ENCODE measurements around the gene MPV17. TPM values are rescaled to one million over a fixed set of nuclear protein-coding genes. Genes with fewer than 3 reads are reported as not detected.

Gene MPV17
- total and polyA plus RNA-seq, 2 of the 13 experiments (the other 11 are each of a cell fraction or from before 2014, with no cell fraction given) = 48.9 to 129 TPM

- TF ChIP-seq, protein P1, sequence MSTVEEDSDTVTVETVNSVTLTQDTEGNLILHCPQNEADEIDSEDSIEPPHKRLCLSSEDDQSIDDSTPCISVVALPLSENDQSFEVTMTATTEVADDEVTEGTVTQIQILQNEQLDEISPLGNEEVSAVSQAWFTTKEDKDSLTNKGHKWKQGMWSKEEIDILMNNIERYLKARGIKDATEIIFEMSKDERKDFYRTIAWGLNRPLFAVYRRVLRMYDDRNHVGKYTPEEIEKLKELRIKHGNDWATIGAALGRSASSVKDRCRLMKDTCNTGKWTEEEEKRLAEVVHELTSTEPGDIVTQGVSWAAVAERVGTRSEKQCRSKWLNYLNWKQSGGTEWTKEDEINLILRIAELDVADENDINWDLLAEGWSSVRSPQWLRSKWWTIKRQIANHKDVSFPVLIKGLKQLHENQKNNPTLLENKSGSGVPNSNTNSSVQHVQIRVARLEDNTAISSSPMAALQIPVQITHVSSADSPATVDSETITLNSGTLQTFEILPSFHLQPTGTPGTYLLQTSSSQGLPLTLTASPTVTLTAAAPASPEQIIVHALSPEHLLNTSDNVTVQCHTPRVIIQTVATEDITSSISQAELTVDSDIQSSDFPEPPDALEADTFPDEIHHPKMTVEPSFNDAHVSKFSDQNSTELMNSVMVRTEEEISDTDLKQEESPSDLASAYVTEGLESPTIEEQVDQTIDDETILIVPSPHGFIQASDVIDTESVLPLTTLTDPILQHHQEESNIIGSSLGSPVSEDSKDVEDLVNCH (CRISPR knock-in tag; IDR thresholded peaks at IDR 0.05) = no peak
- TF ChIP-seq ZNF552 (CRISPR knock-in tag; IDR thresholded peaks at IDR 0.05; ENCODE audit: borderline replicate concordance) (no peak), WIZ (CRISPR knock-in tag; IDR thresholded peaks at IDR 0.05) (no peak), FOXK2 (IDR thresholded peaks at IDR 0.05) (no peak), ZNF772 (CRISPR knock-in tag; IDR thresholded peaks at IDR 0.05) (no peak), ZNF570 (CRISPR knock-in tag; IDR thresholded peaks at IDR 0.05; ENCODE audit: borderline replicate concordance) (no peak), RAD51 (IDR thresholded peaks at IDR 0.05; ENCODE audit: borderline replicate concordance) (no peak), ZNF329 (CRISPR knock-in tag; IDR thresholded peaks at IDR 0.05; ENCODE audit: low read depth) (no peak), ELF3 (CRISPR knock-in tag; IDR thresholded peaks at IDR 0.05) (no peak), NFRKB (IDR thresholded peaks at IDR 0.05) (no peak), MTA1 (CRISPR knock-in tag; IDR thresholded peaks at IDR 0.05; ENCODE audit: borderline replicate concordance) (0 out of 2 replicates have a peak, but pooled peaks have one; percentile 17), ZSCAN29 (CRISPR knock-in tag; conservative IDR thresholded peaks at IDR 0.05) (no peak), NFATC3 (CRISPR knock-in tag; IDR thresholded peaks at IDR 0.05) (0 out of 2 replicates have a peak, but pooled peaks have one; percentile 17), RFX5 (IDR thresholded peaks at IDR 0.05; ENCODE audit: low read depth, low read length) (no peak), MEF2D (CRISPR knock-in tag; IDR thresholded peaks at IDR 0.05) (0 out of 2 replicates have a peak, but pooled peaks have one; percentile 21), MTA3 (CRISPR knock-in tag; IDR thresholded peaks at IDR 0.05) (no peak), MIER3 (CRISPR knock-in tag; IDR thresholded peaks at IDR 0.05; ENCODE audit: borderline replicate concordance) (no peak), IRX3 (CRISPR knock-in tag; IDR thresholded peaks at IDR 0.05; ENCODE audit: borderline replicate concordance, low read depth) (no peak)
- TF ChIP-seq, protein P2, sequence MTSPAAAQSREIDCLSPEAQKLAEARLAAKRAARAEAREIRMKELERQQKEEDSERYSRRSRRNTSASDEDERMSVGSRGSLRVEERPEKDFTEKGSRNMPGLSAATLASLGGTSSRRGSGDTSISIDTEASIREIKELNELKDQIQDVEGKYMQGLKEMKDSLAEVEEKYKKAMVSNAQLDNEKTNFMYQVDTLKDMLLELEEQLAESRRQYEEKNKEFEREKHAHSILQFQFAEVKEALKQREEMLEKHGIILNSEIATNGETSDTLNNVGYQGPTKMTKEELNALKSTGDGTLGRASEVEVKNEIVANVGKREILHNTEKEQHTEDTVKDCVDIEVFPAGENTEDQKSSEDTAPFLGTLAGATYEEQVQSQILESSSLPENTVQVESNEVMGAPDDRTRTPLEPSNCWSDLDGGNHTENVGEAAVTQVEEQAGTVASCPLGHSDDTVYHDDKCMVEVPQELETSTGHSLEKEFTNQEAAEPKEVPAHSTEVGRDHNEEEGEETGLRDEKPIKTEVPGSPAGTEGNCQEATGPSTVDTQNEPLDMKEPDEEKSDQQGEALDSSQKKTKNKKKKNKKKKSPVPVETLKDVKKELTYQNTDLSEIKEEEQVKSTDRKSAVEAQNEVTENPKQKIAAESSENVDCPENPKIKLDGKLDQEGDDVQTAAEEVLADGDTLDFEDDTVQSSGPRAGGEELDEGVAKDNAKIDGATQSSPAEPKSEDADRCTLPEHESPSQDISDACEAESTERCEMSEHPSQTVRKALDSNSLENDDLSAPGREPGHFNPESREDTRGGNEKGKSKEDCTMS (CRISPR knock-in tag; conservative IDR thresholded peaks at IDR 0.05) = no peak
- TF ChIP-seq, protein P3, sequence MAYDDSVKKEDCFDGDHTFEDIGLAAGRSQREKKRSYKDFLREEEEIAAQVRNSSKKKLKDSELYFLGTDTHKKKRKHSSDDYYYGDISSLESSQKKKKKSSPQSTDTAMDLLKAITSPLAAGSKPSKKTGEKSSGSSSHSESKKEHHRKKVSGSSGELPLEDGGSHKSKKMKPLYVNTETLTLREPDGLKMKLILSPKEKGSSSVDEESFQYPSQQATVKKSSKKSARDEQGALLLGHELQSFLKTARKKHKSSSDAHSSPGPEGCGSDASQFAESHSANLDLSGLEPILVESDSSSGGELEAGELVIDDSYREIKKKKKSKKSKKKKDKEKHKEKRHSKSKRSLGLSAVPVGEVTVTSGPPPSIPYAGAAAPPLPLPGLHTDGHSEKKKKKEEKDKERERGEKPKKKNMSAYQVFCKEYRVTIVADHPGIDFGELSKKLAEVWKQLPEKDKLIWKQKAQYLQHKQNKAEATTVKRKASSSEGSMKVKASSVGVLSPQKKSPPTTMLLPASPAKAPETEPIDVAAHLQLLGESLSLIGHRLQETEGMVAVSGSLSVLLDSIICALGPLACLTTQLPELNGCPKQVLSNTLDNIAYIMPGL (CRISPR knock-in tag; IDR thresholded peaks at IDR 0.05; ENCODE audit: borderline replicate concordance in 1 of 2, low read depth in 1 of 2) = no peak
- TF ChIP-seq, protein P4, sequence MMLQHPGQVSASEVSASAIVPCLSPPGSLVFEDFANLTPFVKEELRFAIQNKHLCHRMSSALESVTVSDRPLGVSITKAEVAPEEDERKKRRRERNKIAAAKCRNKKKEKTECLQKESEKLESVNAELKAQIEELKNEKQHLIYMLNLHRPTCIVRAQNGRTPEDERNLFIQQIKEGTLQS (CRISPR knock-in tag; IDR thresholded peaks at IDR 0.05) = no peak
These were observed 59.3 kb downstream of the MPV17 start (continued) for GRCh38 chr2:27263287-27264252.

Data from HepG2 (cell line).